HG03378 (cell line): Measurements from ENCODE around the gene UMODL1.

Source experiments
- ATAC-seq: cut with Tn5 transposase; IDR thresholded peaks from one replicate; pipeline ENCODE4 v1.9.1; 2021; ENCODE audit warnings: mild to moderate bottlenecking, moderate library complexity; ENCODE audit not compliant: unreplicated experiment

Gene UMODL1

GRCh38 chr21:42071146-42071737, at the start of gene UMODL1:
Gene UMODL1, plus strand, starts transcription at chr21:42071317. Its CDS starts 0 bp downstream, at chr21:42071317.
- no peak for ATAC-seq

- no peak for ATAC-seq
Measured at GRCh38 chr21:42021371-42022090, 49.6 kb upstream of the UMODL1 start.

GRCh38 chr21:42022091-42022430, 49.1 kb upstream of the UMODL1 start:
- ATAC-seq, result no peak

- no peak for ATAC-seq
Measured at GRCh38 chr21:42022906-42023305, 48.2 kb upstream of the UMODL1 start.

- no peak for ATAC-seq
Measured at GRCh38 chr21:42025376-42026081, 45.6 kb upstream of the UMODL1 start.

- ATAC-seq, result no peak
Measured at GRCh38 chr21:42026082-42026435, 45.1 kb upstream of the UMODL1 start.

GRCh38 chr21:42027085-42027821, 43.9 kb upstream of the UMODL1 start:
- no peak for ATAC-seq

- ATAC-seq, result no peak
Measured at GRCh38 chr21:42027822-42028765, 43.0 kb upstream of the UMODL1 start.

- no peak for ATAC-seq
Measured at GRCh38 chr21:42028766-42029425, 42.2 kb upstream of the UMODL1 start.

GRCh38 chr21:42030311-42030710, 40.8 kb upstream of the UMODL1 start:
- ATAC-seq, result no peak

- no peak for ATAC-seq
Measured at GRCh38 chr21:42031241-42031640, 39.9 kb upstream of the UMODL1 start.

GRCh38 chr21:42031816-42032215, 39.3 kb upstream of the UMODL1 start:
- no peak for ATAC-seq

- ATAC-seq, result no peak
Measured at GRCh38 chr21:42032266-42032665, 38.9 kb upstream of the UMODL1 start.

- ATAC-seq, result no peak
Measured at GRCh38 chr21:42032968-42033367, 38.1 kb upstream of the UMODL1 start.

GRCh38 chr21:42036313-42036712, 34.8 kb upstream of the UMODL1 start:
- no peak for ATAC-seq

GRCh38 chr21:42037516-42037915, 33.6 kb upstream of the UMODL1 start:
- ATAC-seq, result no peak

- ATAC-seq, result no peak
Measured at GRCh38 chr21:42037943-42038342, 33.2 kb upstream of the UMODL1 start.

GRCh38 chr21:42038393-42038792, 32.7 kb upstream of the UMODL1 start:
- ATAC-seq, result no peak

GRCh38 chr21:42038826-42039425, 32.2 kb upstream of the UMODL1 start:
- ATAC-seq, result no peak
